Spleen (tissue), 7 donors: Measurements from ENCODE around the gene ZKSCAN5.
A peak's percentile ranks its signal among the peaks of the same experiment; 100 is the strongest.

Experiments
- CTCF ChIP-seq, 11 experiments: fragments of 200-600 bp in 7 of 11; fragments of 450-650 bp in 4 of 11; sonication (generic) in 4 of 11; IDR thresholded peaks in 8 of 11; conservative IDR thresholded peaks in 3 of 11; 1 replicate in 7 of 11; 2 replicates in 4 of 11; pipeline versions ENCODE4 v1.4.0 to v1.8.0; 2016 to 2021; ENCODE audit warnings: antibody characterized with exemption in 11 of 11, inconsistent platforms in 4 of 11, mild to moderate bottlenecking in 1 of 11
- POLR2A ChIP-seq, 3 donors: fragments of 450-650 bp; IDR thresholded peaks; one replicate each; pipeline ENCODE4 v1.5.1; 2017; ENCODE audit warnings: antibody characterized with exemption in 3 of 3, mild to moderate bottlenecking in 1 of 3
- POLR2AphosphoS5 ChIP-seq, 3 donors: sonication (generic); formaldehyde crosslinking; IDR thresholded peaks; one replicate each; pipeline ENCODE4 v1.5.1; 2017; ENCODE audit warnings: antibody characterized with exemption in 3 of 3
- donor health status: DM: no; HTN: no; CAD: no; lungs with moderate emphysema.
- donor health status: DM: no; HTN: no; CAD: no.
- donor health status: DM: no; HTN: no; CAD: no.

- TF ChIP-seq POLR2AphosphoS5 (IDR thresholded peaks at IDR 0.05) = peak; percentile 95 to 99 (median 95)
- peak in 1 of 11 experiments; percentile 32 for TF ChIP-seq CTCF (IDR thresholded peaks at IDR 0.05 in 8 of 11, conservative IDR thresholded peaks at IDR 0.05 in 3 of 11)
- TF ChIP-seq POLR2A (IDR thresholded peaks at IDR 0.05) = peak in 2 of 3 donors; percentile 23 to 36
Measured at GRCh38 chr7:99499721-99500636, 4.5 kb upstream of the ZKSCAN5 start, which contains the start of gene ZNF394.
